Gastroesophageal sphincter (tissue), 4 donors: ENCODE results near the gene MSMP. TPM values are rescaled to one million over a fixed set of nuclear protein-coding genes. Genes with fewer than 3 reads are reported as not detected.
A peak's percentile ranks its signal among the peaks of the same experiment; 100 is the strongest.

Experiments used
- ATAC-seq: fragments of 150-250 bp; one replicate; pipeline ENCODE4 v1.9.1; 2016; ENCODE audit warnings: mild to moderate bottlenecking, moderate library complexity
- H3K27ac ChIP-seq, 4 donors: fragments of 200-600 bp; sonication (generic) in 3 of 4; 1 replicate in 3 of 4; 2 replicates in 1 of 4; pipeline ENCODE4 v1.5.1; 2016 to 2019
- H3K27me3 ChIP-seq: fragments of 200-600 bp; sonication (generic); one replicate; pipeline ENCODE4 v1.5.1; 2019
- H3K36me3 ChIP-seq, 2 donors: fragments of 200-600 bp; sonication (generic); one replicate each; pipeline ENCODE4 v1.5.1; 2019; ENCODE audit warnings: control low read depth in 1 of 2
- H3K4me1 ChIP-seq, 3 donors: fragments of 200-600 bp; sonication (generic); 1 replicate in 2 of 3; 2 replicates in 1 of 3; pipeline ENCODE4 v1.5.1; 2016 to 2019; ENCODE audit warnings: control low read depth in 2 of 3
- H3K4me3 ChIP-seq, 2 donors: fragments of 200-600 bp; sonication (generic); one replicate each; pipeline ENCODE4 v1.5.1; 2019; ENCODE audit warnings: mild to moderate bottlenecking in 1 of 2, moderate library complexity in 1 of 2
- H3K9me3 ChIP-seq, 3 donors: fragments of 200-600 bp; sonication (generic); one replicate each; pipeline ENCODE4 v1.5.1; 2017 to 2019; ENCODE audit warnings: control low read depth in 2 of 3
- EP300 ChIP-seq: sonication (generic); formaldehyde crosslinking; IDR thresholded peaks from one replicate; pipeline ENCODE4 v1.6.1; 2017; ENCODE audit warnings: antibody characterized with exemption, mild to moderate bottlenecking
- POLR2A ChIP-seq, 2 donors: fragments of 450-650 bp; IDR thresholded peaks; one replicate each; pipeline ENCODE4 v1.6.1; 2017; ENCODE audit warnings: antibody characterized with exemption in 2 of 2, mild to moderate bottlenecking in 2 of 2, moderate library complexity in 1 of 2
- POLR2AphosphoS5 ChIP-seq: sonication (generic); formaldehyde crosslinking; IDR thresholded peaks from one replicate; pipeline ENCODE4 v1.6.1; 2017; ENCODE audit warnings: antibody characterized with exemption
- WGBS, 2 donors: methylation state at CpG; one replicate each; pipeline ENCODE4 v1.1.5; 2018; ENCODE audit warnings: low coverage in 1 of 2; 5-methylcytosine and 5-hydroxymethylcytosine counted together
- total RNA-seq, 4 donors: library from RNA; depleted of rRNA; stranded (reverse); fragments of >200 nt; gene quantifications; one replicate each; pipeline ENCODE4 v1.1.0, GENCODE V29; 2016
- TF ChIP-seq, protein P1 (sequence below), 4 experiments: fragments of 200-600 bp in 2 of 4; fragments of 450-650 bp in 2 of 4; sonication (generic) in 1 of 4; IDR thresholded peaks; one replicate each; pipeline ENCODE4 v1.5.1; 2017 to 2019; ENCODE audit warnings: antibody characterized with exemption in 4 of 4, mild to moderate bottlenecking in 2 of 4, moderate library complexity in 2 of 4

MSMP gene
- total RNA-seq, 4 donors from 2014 or later, result 2.0 TPM; not detected in 3

DNA sequence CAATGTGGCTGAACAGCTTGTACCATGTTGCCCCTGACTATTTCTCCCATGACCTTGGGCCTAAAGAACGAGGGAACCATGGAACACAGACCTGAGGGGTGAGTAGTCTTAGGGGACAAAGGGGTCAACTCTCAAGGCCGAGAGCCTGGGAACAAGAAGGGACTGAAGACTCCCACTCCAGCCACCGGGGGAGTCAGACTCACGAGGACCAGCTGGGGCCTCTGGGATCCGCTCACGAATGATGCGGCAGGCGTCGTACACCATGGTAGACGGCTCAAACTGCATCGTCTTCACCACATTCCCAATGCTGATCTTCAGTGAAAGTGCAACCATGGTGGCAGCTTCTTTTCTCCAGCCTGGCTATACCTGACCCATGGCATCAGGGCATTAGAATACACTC, 28.7 kb downstream of the MSMP start:
- peaks cover 3 to 75% (median 22%) of the 10 kb centered on the region in 3 donors for H3K4me1 ChIP-seq
- H3K36me3 ChIP-seq, result peaks cover 23 to 58% of the 10 kb centered on the region in 2 donors
- TF ChIP-seq POLR2AphosphoS5 (no peak), EP300 (no peak), POLR2A (IDR thresholded peaks at IDR 0.05) (no peak)
- H3K4me3 ChIP-seq, result no peak overlapping the region
- no peak for ATAC-seq
- WGBS, 2 donors, result 82% methylated on average over 11 of the region's 11 CpGs; no CpG with 5 or more reads in 1 of the 2 donors
- no peaks in the 10 kb centered on the region for H3K27me3 ChIP-seq
- no peaks in the 10 kb centered on the region for H3K9me3 ChIP-seq
- peak overlapping the region; percentile 25 to 100 (median 98) for H3K27ac ChIP-seq

DNA sequence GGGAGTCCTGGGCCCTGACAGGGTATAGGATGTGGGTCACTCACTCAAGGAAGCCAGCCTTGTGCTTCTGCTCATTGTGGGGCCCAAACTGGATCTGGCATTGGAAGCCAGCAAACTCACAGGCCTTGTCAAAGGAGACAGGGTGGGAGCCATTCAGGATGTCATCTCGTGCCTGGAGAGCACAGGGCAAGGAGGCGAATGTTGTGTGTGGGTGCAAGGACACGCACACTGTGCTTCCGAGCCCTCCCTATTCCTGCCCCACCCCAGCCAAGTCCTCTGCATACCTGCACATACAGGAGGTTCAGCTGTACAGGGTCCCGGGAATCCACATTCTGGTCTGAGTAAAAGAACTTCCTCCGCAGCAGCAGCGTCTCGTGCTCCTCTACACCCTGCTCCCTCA, 30.2 kb downstream of the MSMP start:
- WGBS, 2 donors, result 70 to 81% methylated on average over 2 to 6 of the region's 8 CpGs
- TF ChIP-seq, protein P1, sequence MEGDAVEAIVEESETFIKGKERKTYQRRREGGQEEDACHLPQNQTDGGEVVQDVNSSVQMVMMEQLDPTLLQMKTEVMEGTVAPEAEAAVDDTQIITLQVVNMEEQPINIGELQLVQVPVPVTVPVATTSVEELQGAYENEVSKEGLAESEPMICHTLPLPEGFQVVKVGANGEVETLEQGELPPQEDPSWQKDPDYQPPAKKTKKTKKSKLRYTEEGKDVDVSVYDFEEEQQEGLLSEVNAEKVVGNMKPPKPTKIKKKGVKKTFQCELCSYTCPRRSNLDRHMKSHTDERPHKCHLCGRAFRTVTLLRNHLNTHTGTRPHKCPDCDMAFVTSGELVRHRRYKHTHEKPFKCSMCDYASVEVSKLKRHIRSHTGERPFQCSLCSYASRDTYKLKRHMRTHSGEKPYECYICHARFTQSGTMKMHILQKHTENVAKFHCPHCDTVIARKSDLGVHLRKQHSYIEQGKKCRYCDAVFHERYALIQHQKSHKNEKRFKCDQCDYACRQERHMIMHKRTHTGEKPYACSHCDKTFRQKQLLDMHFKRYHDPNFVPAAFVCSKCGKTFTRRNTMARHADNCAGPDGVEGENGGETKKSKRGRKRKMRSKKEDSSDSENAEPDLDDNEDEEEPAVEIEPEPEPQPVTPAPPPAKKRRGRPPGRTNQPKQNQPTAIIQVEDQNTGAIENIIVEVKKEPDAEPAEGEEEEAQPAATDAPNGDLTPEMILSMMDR (IDR thresholded peaks at IDR 0.05), result no peak
- no peak for TF ChIP-seq EP300
- TF ChIP-seq POLR2AphosphoS5, result no peak
- no peak for TF ChIP-seq POLR2A (IDR thresholded peaks at IDR 0.05)
- H3K4me3 ChIP-seq, result no peak overlapping the region
- H3K27me3 ChIP-seq, result no peaks in the 10 kb centered on the region
- no peaks in the 10 kb centered on the region for H3K9me3 ChIP-seq
- peak overlapping the region in 3 of 4 donors; percentile 69 to 98 (median 97) for H3K27ac ChIP-seq
- peaks cover 26 to 72% of the 10 kb centered on the region in 2 donors for H3K36me3 ChIP-seq
- no peak for ATAC-seq
- peaks cover 3 to 60% (median 10%) of the 10 kb centered on the region in 3 donors for H3K4me1 ChIP-seq

DNA sequence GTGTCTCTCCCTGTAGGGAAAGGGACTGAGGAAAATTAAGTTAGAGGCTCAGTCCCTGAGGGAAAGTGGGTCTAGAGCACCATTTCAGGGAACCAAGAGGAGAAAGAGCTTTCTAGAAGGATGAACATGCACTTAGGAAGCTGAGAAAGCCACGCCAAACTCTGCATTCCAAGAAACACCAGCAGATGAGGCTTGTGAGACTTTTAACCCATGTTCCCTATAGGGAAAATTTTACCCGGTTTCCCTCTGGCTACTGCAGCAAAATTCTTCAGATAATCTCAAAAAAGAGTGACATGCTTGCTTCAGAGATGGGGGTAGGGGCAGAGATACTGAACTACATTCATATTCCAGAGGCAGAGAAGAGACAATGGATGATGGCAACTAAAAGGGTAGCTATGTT, 30.6 kb downstream of the MSMP start:
- H3K27ac ChIP-seq, result peak overlapping the region in 3 of 4 donors; percentile 69 to 98 (median 97)
- no peak for ATAC-seq
- H3K4me1 ChIP-seq, result peaks cover 3 to 56% (median 6%) of the 10 kb centered on the region in 3 donors
- H3K27me3 ChIP-seq, result no peaks in the 10 kb centered on the region
- peaks cover 26 to 77% of the 10 kb centered on the region in 2 donors for H3K36me3 ChIP-seq
- no peaks in the 10 kb centered on the region for H3K9me3 ChIP-seq
- TF ChIP-seq, protein P1 (IDR thresholded peaks at IDR 0.05), result no peak
- TF ChIP-seq POLR2A (IDR thresholded peaks at IDR 0.05) (no peak), POLR2AphosphoS5 (no peak), EP300 (no peak)
- WGBS, 2 donors, result 74 to 81% methylated on average over 2 of the region's 2 CpGs
- no peak overlapping the region for H3K4me3 ChIP-seq

DNA sequence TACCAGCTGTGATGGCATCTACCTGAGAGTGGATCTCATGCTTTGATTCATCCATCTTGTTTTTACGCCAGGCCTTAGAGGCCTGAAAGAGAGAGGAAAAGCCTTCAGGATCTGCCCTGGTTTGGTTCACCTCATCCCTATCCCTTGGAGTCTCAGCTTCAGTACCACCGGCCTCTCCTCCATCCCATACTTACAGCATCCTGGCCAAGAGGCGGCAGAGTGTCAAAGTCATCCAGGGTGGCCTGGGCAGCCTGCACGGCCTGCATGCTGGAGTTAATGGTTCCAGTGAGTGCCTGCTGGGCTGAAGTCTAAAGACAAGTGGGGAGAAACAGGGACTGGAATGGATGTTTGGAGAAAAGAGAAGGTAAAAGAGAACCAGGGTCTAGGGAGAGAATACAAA, 34.5 kb downstream of the MSMP start:
- WGBS, 2 donors, result 94% methylated on average over 3 of the region's 4 CpGs; no CpG with 5 or more reads in 1 of the 2 donors
- Histone ChIP-seq H3K4me1 (peaks cover 0 to 44% (median 0%) of the 10 kb centered on the region in 3 donors), H3K27ac (peak overlapping the region in 3 of 4 donors; percentile 63 to 98 (median 97)), H3K27me3 (no peaks in the 10 kb centered on the region), H3K9me3 (no peaks in the 10 kb centered on the region), H3K4me3 (no peak overlapping the region), H3K36me3 (peaks cover 34 to 100% of the 10 kb centered on the region in 2 donors)
- TF ChIP-seq, protein P1 (IDR thresholded peaks at IDR 0.05), result no peak
- TF ChIP-seq POLR2A (IDR thresholded peaks at IDR 0.05) (no peak), EP300 (no peak), POLR2AphosphoS5 (no peak)
- ATAC-seq, result no peak

DNA sequence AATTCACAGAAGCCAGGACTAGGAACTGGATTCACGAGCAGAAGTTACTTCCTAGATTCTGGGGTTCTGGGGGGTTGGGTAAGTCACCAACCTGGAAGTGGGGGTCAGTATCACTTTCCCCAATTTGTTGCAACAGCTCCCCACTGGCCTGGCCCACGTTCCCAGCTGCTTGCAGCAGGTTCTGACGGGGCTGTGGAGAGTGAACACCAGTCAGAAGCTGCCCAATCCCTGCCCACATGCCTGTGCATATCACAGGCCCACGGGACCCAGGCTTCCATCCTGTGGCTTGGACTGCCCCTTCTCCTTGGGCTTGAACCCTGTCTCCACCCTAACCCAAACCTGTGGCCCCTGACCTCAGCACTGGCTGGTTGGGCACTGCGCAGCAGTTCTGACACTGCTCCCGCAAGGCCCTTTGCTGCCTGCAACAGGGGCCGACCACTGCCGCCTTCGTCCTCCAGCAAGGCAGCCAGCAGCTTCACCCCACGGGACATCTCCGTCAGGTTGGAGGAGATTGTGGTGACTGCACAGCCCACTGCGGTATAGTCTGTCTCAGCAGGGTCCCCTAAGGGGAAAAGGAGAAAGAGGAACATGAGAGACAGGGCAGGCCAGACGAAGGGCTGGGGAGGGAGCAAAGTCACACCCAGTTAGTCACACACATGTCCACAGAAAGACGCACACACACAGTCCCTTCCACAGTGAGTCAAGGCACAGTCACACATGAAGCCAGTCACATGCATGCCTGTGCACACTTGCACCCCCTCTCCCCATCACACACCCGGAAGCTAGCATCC, 35.2 kb downstream of the MSMP start:
- Histone ChIP-seq H3K9me3 (no peaks in the 10 kb centered on the region), H3K27me3 (no peaks in the 10 kb centered on the region), H3K4me1 (peaks cover 0 to 43% (median 0%) of the 10 kb centered on the region in 3 donors), H3K36me3 (peaks cover 32 to 100% of the 10 kb centered on the region in 2 donors), H3K27ac (peak overlapping the region in 3 of 4 donors; percentile 63 to 98 (median 97)), H3K4me3 (no peak overlapping the region)
- 65 to 79% methylated on average over 3 of the region's 15 CpGs for WGBS, 2 donors
- ATAC-seq, result no peak
- TF ChIP-seq, protein P1 (IDR thresholded peaks at IDR 0.05), result no peak
- no peak for TF ChIP-seq POLR2AphosphoS5
- TF ChIP-seq EP300, result no peak
- no peak for TF ChIP-seq POLR2A (IDR thresholded peaks at IDR 0.05)
